K562 (cell line): ENCODE measurements around the gene GNAL. TPM values are rescaled to one million over a fixed set of nuclear protein-coding genes. Genes with fewer than 3 reads are reported as not detected.

Experiments used
- ATF7 ChIP-seq: fragments of 450-650 bp; IDR thresholded peaks from 2 replicates; pipeline ENCODE4 v1.7.1; 2014; ENCODE audit warnings: mild to moderate bottlenecking, moderate library complexity
- BDP1 ChIP-seq: IDR thresholded peaks from 3 replicates; pipeline ENCODE4 v1.6.1; 2011; ENCODE audit not compliant: insufficient read length, insufficient read depth
- CBFA2T3 ChIP-seq: fragments of 450-650 bp; IDR thresholded peaks from 2 replicates; pipeline ENCODE4 v1.6.1; 2017
- DPF2 ChIP-seq: fragments of 450-650 bp; IDR thresholded peaks from 2 replicates; pipeline ENCODE4 v1.6.1; 2016
- FOSL1 ChIP-seq: fragments of 200-800 bp; sonication (Bioruptor generic); conservative IDR thresholded peaks from 2 replicates; pipeline ENCODE4 v1.6.1; 2016; ENCODE audit warnings: missing genetic modification characterization, missing compliant biosample characterization
- MAFG ChIP-seq: fragments of 450-650 bp; conservative IDR thresholded peaks from 2 replicates; pipeline ENCODE4 v1.6.1; 2016; ENCODE audit warnings: missing genetic modification characterization, missing compliant biosample characterization
- MEIS2 ChIP-seq: fragments of 450-650 bp; IDR thresholded peaks from 2 replicates; pipeline ENCODE4 v1.6.1; 2014; ENCODE audit warnings: mild to moderate bottlenecking; ENCODE audit not compliant: partially characterized antibody
- MTA1 ChIP-seq: fragments of 450-650 bp; IDR thresholded peaks from 2 replicates; pipeline ENCODE4 v1.6.1; 2017; ENCODE audit warnings: borderline replicate concordance
- NFE2 ChIP-seq: IDR thresholded peaks from 2 replicates; pipeline ENCODE4 v1.6.1; 2014; ENCODE audit warnings: antibody characterized with exemption, low read depth
- TAL1 ChIP-seq: fragments of 450-650 bp; IDR thresholded peaks from 2 replicates; pipeline ENCODE4 v1.6.1; 2016; ENCODE audit warnings: mild to moderate bottlenecking
- XRCC5 ChIP-seq: fragments of 200-400 bp; formaldehyde crosslinking; IDR thresholded peaks from 2 replicates; pipeline ENCODE4 v1.6.1; 2017; ENCODE audit warnings: low read depth, mild to moderate bottlenecking, low read length
- ZNF583 ChIP-seq: fragments of 250-450 bp; sonication (Bioruptor Pico); IDR thresholded peaks from 2 replicates; pipeline ENCODE4 v1.4.0; 2020
- polyA plus RNA-seq, 8 experiments: library from polyadenylated mRNA; depleted of rRNA in 4 of 8; stranded (reverse) in 5 of 8; unstranded in 3 of 8; fragments of >200 nt; fragmentation: Nextera tagmentation in 2 of 8; fragmentation: Illumina TruSeq in 1 of 8; extraction: Ambion mirVana in 2 of 8; extraction: Trizol in 1 of 8; gene quantifications; 2 replicates each; pipeline versions ENCODE4 v1.2.1 to v1.2.3, GENCODE V29; 2011 to 2014; ENCODE audit warnings: inconsistent platforms in 1 of 8, missing spikeins in 1 of 8
- total RNA-seq, 7 experiments: library from RNA; depleted of rRNA in 6 of 7; stranded (reverse); fragments of >200 nt in 6 of 7; fragmentation: Illumina TruSeq in 2 of 7; extraction: Trizol in 2 of 7; gene quantifications; 2 replicates each; pipeline versions ENCODE4 v1.2.1 to v1.2.3, GENCODE V29; 2011 to 2021; ENCODE audit warnings: low replicate concordance in 1 of 7
- TF ChIP-seq, protein P1 (sequence below), 2 experiments: fragments of 450-650 bp in 1 of 2; sonication (generic) in 1 of 2; formaldehyde crosslinking in 1 of 2; IDR thresholded peaks in 1 of 2; conservative IDR thresholded peaks in 1 of 2; 2 replicates each; pipeline versions ENCODE4 v1.6.1 to v1.8.1; 2016 to 2023; ENCODE audit warnings: mild to moderate bottlenecking in 2 of 2, moderate library complexity in 2 of 2, inconsistent platforms in 1 of 2, missing genetic modification reagents in 1 of 2
- TF ChIP-seq, protein P2 (sequence below): fragments of 450-650 bp; IDR thresholded peaks from 2 replicates; pipeline ENCODE4 v1.6.1; 2016
- TF ChIP-seq, protein P3 (sequence below): fragments of 450-650 bp; IDR thresholded peaks from 2 replicates; pipeline ENCODE4 v1.7.1; 2018; ENCODE audit warnings: mild to moderate bottlenecking, low read depth; ENCODE audit not compliant: partially characterized antibody
- TF ChIP-seq, protein P4 (sequence below): sonication (generic); formaldehyde crosslinking; IDR thresholded peaks from 2 replicates; pipeline ENCODE4 v1.8.1; 2023; ENCODE audit warnings: missing genetic modification reagents, mild to moderate bottlenecking, borderline replicate concordance
- TF ChIP-seq, protein P5 (sequence below): sonication (generic); formaldehyde crosslinking; IDR thresholded peaks from 2 replicates; pipeline ENCODE4 v1.8.0; 2022; ENCODE audit warnings: mild to moderate bottlenecking, missing genetic modification reagents

GNAL gene
- total and polyA plus RNA-seq, 9 of the 15 experiments (the other 6 are each of a cell fraction or from before 2014, with no cell fraction given): under 0.01 to 0.10 (median 0.01) TPM; not detected in 5

DNA sequence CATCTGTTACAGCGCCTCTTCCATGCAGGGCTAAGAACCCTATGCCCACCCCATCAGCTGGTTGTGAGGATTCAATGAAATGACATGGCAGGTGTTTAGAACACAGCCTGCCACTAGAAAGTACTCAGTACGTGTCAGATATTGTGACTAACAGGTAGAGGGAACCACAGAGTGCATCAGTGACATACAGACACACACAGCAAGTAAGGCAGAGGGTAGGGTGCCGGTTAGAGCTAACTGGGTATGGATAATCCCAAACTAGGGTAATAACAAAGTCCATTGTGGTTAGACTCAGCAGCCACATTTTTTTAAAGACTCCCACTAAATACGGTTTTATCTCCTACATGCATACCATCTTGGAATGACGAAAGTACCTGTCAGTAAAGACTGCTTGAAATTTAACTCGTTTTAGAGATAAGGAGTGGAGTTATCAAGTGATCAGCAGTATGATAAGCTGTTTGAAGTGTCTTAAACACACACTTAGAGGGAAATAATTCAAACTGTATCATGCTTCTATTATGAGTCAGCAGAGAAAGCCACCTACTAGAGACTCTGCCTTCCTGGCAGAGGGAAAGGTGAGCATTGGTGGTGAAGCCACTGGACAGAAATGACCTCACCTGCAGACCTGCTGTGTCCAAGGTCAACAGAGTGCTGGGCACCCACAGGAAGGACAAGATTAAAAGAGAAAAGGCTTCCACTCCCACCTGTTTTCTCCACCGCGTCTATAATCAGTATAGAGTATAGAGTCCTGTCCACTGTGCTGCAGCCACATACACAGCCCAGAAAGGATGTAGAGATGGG, 198.5 kb downstream of the GNAL start (continued):
- TF ChIP-seq, protein P1, sequence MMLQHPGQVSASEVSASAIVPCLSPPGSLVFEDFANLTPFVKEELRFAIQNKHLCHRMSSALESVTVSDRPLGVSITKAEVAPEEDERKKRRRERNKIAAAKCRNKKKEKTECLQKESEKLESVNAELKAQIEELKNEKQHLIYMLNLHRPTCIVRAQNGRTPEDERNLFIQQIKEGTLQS (IDR thresholded peaks at IDR 0.05): 0 out of 2 replicates have a peak, but pooled peaks have one; percentile 23
- TF ChIP-seq, protein P1 (CRISPR knock-in tag; conservative IDR thresholded peaks at IDR 0.05): no peak
- TF ChIP-seq, protein P2, sequence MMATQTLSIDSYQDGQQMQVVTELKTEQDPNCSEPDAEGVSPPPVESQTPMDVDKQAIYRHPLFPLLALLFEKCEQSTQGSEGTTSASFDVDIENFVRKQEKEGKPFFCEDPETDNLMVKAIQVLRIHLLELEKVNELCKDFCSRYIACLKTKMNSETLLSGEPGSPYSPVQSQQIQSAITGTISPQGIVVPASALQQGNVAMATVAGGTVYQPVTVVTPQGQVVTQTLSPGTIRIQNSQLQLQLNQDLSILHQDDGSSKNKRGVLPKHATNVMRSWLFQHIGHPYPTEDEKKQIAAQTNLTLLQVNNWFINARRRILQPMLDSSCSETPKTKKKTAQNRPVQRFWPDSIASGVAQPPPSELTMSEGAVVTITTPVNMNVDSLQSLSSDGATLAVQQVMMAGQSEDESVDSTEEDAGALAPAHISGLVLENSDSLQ: 0 out of 2 replicates have a peak, but pooled peaks have one; percentile 16
- TF ChIP-seq MTA1 (peak; percentile 32; the same call in 1 of the 2 replicates), DPF2 (0 out of 2 replicates have a peak, but pooled peaks have one; percentile 15), ATF7 (no peak), TAL1 (peak; percentile 16; the same call in 1 of the 2 replicates), MAFG (tag) (0 out of 2 replicates have a peak, but pooled peaks have one; percentile 18), MEIS2 (peak; percentile 63), ZNF583 (CRISPR knock-in tag) (no peak), XRCC5 (no peak), BDP1 (no peak), CBFA2T3 (0 out of 2 replicates have a peak, but pooled peaks have one; percentile 11), FOSL1 (peak; percentile 59), NFE2 (0 out of 2 replicates have a peak, but pooled peaks have one; percentile 33)
- TF ChIP-seq, protein P3, sequence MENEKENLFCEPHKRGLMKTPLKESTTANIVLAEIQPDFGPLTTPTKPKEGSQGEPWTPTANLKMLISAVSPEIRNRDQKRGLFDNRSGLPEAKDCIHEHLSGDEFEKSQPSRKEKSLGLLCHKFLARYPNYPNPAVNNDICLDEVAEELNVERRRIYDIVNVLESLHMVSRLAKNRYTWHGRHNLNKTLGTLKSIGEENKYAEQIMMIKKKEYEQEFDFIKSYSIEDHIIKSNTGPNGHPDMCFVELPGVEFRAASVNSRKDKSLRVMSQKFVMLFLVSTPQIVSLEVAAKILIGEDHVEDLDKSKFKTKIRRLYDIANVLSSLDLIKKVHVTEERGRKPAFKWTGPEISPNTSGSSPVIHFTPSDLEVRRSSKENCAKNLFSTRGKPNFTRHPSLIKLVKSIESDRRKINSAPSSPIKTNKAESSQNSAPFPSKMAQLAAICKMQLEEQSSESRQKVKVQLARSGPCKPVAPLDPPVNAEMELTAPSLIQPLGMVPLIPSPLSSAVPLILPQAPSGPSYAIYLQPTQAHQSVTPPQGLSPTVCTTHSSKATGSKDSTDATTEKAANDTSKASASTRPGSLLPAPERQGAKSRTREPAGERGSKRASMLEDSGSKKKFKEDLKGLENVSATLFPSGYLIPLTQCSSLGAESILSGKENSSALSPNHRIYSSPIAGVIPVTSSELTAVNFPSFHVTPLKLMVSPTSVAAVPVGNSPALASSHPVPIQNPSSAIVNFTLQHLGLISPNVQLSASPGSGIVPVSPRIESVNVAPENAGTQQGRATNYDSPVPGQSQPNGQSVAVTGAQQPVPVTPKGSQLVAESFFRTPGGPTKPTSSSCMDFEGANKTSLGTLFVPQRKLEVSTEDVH: no peak
- TF ChIP-seq, protein P4, sequence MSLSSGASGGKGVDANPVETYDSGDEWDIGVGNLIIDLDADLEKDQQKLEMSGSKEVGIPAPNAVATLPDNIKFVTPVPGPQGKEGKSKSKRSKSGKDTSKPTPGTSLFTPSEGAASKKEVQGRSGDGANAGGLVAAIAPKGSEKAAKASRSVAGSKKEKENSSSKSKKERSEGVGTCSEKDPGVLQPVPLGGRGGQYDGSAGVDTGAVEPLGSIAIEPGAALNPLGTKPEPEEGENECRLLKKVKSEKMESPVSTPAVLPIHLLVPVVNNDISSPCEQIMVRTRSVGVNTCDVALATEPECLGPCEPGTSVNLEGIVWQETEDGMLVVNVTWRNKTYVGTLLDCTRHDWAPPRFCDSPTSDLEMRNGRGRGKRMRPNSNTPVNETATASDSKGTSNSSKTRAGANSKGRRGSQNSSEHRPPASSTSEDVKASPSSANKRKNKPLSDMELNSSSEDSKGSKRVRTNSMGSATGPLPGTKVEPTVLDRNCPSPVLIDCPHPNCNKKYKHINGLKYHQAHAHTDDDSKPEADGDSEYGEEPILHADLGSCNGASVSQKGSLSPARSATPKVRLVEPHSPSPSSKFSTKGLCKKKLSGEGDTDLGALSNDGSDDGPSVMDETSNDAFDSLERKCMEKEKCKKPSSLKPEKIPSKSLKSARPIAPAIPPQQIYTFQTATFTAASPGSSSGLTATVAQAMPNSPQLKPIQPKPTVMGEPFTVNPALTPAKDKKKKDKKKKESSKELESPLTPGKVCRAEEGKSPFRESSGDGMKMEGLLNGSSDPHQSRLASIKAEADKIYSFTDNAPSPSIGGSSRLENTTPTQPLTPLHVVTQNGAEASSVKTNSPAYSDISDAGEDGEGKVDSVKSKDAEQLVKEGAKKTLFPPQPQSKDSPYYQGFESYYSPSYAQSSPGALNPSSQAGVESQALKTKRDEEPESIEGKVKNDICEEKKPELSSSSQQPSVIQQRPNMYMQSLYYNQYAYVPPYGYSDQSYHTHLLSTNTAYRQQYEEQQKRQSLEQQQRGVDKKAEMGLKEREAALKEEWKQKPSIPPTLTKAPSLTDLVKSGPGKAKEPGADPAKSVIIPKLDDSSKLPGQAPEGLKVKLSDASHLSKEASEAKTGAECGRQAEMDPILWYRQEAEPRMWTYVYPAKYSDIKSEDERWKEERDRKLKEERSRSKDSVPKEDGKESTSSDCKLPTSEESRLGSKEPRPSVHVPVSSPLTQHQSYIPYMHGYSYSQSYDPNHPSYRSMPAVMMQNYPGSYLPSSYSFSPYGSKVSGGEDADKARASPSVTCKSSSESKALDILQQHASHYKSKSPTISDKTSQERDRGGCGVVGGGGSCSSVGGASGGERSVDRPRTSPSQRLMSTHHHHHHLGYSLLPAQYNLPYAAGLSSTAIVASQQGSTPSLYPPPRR (CRISPR knock-in tag): no peak
- TF ChIP-seq, protein P5, sequence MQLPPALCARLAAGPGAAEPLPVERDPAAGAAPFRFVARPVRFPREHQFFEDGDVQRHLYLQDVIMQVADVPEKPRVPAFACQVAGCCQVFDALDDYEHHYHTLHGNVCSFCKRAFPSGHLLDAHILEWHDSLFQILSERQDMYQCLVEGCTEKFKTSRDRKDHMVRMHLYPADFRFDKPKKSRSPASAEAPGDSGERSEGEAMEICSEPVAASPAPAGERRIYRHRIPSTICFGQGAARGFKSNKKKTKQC: no peak
